GM19238 (cell line): ENCODE measurements around the gene KTN1.

Experiments
- DNase-seq: peaks from one replicate; pipeline ENCODE4 v3.0.0; 2011; ENCODE audit warnings: low spot score; ENCODE audit not compliant: insufficient read length

Gene KTN1

GRCh38 chr14:55715889-55716288 lies 135.9 kb downstream of the KTN1 start:
- DNase-seq: no peak

- DNase-seq: no peak
Observed at GRCh38 chr14:55717621-55718020, 137.6 kb downstream of the KTN1 start.

- DNase-seq: no peak
Observed at GRCh38 chr14:55718551-55718950, 138.5 kb downstream of the KTN1 start.

- DNase-seq: no peak
Observed at GRCh38 chr14:55720796-55721195, 140.8 kb downstream of the KTN1 start.

- DNase-seq: no peak
Observed at GRCh38 chr14:55721353-55721752, 141.3 kb downstream of the KTN1 start.

- no peak for DNase-seq
Observed at GRCh38 chr14:55722054-55722453, 142.0 kb downstream of the KTN1 start.

- DNase-seq: no peak
Observed at GRCh38 chr14:55724736-55725135, 144.7 kb downstream of the KTN1 start.

- no peak for DNase-seq
Observed at GRCh38 chr14:55730592-55731310, 150.7 kb downstream of the KTN1 start.

GRCh38 chr14:55731311-55731872 lies 151.4 kb downstream of the KTN1 start:
- no peak for DNase-seq

- DNase-seq: peak; percentile 12
Observed at GRCh38 chr14:55731881-55732498, 152.0 kb downstream of the KTN1 start.

GRCh38 chr14:55733599-55733998 lies 153.6 kb downstream of the KTN1 start:
- DNase-seq: no peak
